ENCODE measurements around the gene MYO3B.

Gene MYO3B

GRCh38 chr2:170404846-170405245, 226.9 kb downstream of the MYO3B start:
- TF ChIP-seq MYC (IDR thresholded peaks at IDR 0.05; ENCODE audit: low read depth, low read length): no peak
- TF ChIP-seq POLR2A (IDR thresholded peaks at IDR 0.05; ENCODE audit: extremely low read depth, insufficient read length): no peak
- no peak for TF ChIP-seq CTCF (IDR thresholded peaks at IDR 0.05; ENCODE audit: low read depth, low read length)
- TF ChIP-seq MAX (IDR thresholded peaks at IDR 0.05; ENCODE audit: low read depth, low read length): no peak
- no peak overlapping the region for H3K4me3 ChIP-seq (ENCODE audit: low read depth, low read length)
- no peak for DNase-seq (ENCODE audit: low read depth)

GRCh38 chr2:170405326-170405725, 227.4 kb downstream of the MYO3B start:
- TF ChIP-seq MAX (IDR thresholded peaks at IDR 0.05; ENCODE audit: low read depth, low read length) (no peak), CTCF (IDR thresholded peaks at IDR 0.05; ENCODE audit: low read depth, low read length) (no peak), POLR2A (IDR thresholded peaks at IDR 0.05; ENCODE audit: extremely low read depth, insufficient read length) (no peak), MYC (IDR thresholded peaks at IDR 0.05; ENCODE audit: low read depth, low read length) (no peak)
- H3K4me3 ChIP-seq (ENCODE audit: low read depth, low read length): no peak overlapping the region
- no peak for DNase-seq (ENCODE audit: low read depth)

DNA sequence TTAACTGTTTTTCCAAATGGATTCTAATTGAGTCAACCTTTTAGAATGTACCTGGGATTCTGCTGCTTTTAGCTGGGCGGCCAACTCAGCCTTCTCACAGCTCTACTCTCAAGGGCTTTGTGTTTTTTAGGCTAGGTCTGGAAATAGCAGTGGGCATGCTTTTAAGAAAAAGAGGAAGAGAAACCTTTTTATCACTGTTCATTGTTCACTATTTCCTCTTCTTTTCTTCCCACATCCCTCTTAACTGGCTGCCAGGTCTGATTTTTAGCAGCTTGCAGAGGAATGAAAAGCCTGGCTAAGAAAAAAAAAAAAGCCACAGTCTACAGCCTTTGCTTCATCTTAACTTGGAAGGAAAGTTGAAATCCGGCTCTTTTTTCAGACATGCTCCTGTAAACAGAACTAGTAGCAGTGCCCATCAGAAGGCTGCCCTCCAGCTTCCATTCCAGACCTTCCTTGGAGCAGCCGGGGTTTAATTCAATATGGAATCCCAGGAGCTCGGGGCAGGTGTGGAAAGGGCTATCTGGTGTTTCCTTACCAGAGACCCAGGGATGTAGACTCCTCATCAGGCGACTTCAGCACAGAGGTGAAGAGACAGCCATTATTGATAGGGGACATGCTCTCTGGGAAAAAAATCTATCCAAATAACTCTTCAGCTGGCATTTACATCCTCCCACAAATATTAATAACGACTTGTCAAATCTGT, 230.7 kb downstream of the MYO3B start:
- H3K4me3 ChIP-seq (ENCODE audit: low read depth, low read length): no peak overlapping the region
- DNase-seq (ENCODE audit: low read depth): peak; percentile 57
- no peak for TF ChIP-seq CTCF (IDR thresholded peaks at IDR 0.05; ENCODE audit: low read depth, low read length)

DNA sequence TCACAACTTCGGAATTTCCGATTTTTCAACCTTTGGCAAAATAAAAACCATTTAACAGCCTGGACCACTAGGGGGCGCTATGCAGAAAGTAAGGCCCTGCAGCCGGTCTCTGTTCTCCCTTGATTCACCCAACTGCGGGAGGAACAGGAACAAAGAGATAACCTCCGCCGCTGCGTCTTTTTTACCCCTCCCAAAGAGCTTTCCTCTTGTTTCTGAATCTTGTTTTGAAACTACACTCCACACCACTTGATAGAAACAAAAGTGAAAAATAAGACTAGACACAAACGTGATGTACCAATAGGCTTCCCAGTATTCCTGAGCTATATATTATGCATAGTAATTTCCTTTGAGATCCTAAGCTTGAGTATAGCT, 231.2 kb downstream of the MYO3B start:
- no peak overlapping the region for H3K4me3 ChIP-seq (ENCODE audit: low read depth, low read length)
- peak; percentile 87 for DNase-seq (ENCODE audit: low read depth)
- TF ChIP-seq MAX (IDR thresholded peaks at IDR 0.05; ENCODE audit: low read depth, low read length): no peak
- TF ChIP-seq CTCF (IDR thresholded peaks at IDR 0.05; ENCODE audit: low read depth, low read length): peak; percentile 88

GRCh38 chr2:170411660-170412059, 233.7 kb downstream of the MYO3B start:
- DNase-seq (ENCODE audit: low read depth): no peak
- no peak overlapping the region for H3K4me3 ChIP-seq (ENCODE audit: low read depth, low read length)
- no peak for TF ChIP-seq MAX (IDR thresholded peaks at IDR 0.05; ENCODE audit: low read depth, low read length)
- no peak for TF ChIP-seq POLR2A (IDR thresholded peaks at IDR 0.05; ENCODE audit: extremely low read depth, insufficient read length)
- TF ChIP-seq MYC (IDR thresholded peaks at IDR 0.05; ENCODE audit: low read depth, low read length): no peak
- TF ChIP-seq CTCF (IDR thresholded peaks at IDR 0.05; ENCODE audit: low read depth, low read length): no peak

All from NB4 (cell line).